H9 (cell line): ENCODE data around the gene HSFX2. TPM values are rescaled to one million over a fixed set of nuclear protein-coding genes. Genes with fewer than 3 reads are reported as not detected.

Source experiments
- DNase-seq: peaks from one replicate; pipeline ENCODE4 v3.0.0-alpha.2; 2017
- H2AFZ ChIP-seq: one replicate; pipeline ENCODE4 v1.6.1; 2013; ENCODE audit warnings: mild to moderate bottlenecking, low read length, control low read depth, moderate library complexity
- H2AK5ac ChIP-seq: 2 replicates; pipeline ENCODE4 v1.6.1; 2013; ENCODE audit warnings: low read length, control low read depth, mixed read lengths; ENCODE audit not compliant: insufficient read length
- H2BK120ac ChIP-seq: one replicate; pipeline ENCODE4 v1.6.1; 2013; ENCODE audit warnings: low read depth, mild to moderate bottlenecking, low read length, control low read depth, inconsistent platforms; ENCODE audit not compliant: poor library complexity, severe bottlenecking
- H2BK12ac ChIP-seq: 2 replicates; pipeline ENCODE4 v1.6.1; 2013; ENCODE audit warnings: low read length, control low read depth, mixed read lengths, low read depth; ENCODE audit not compliant: insufficient read length
- H2BK15ac ChIP-seq: 2 replicates; pipeline ENCODE4 v1.6.1; 2013; ENCODE audit warnings: low read depth, low read length, control low read depth
- H2BK20ac ChIP-seq: one replicate; pipeline ENCODE4 v1.6.1; 2013; ENCODE audit warnings: low read depth, mild to moderate bottlenecking, low read length, control low read depth, inconsistent platforms; ENCODE audit not compliant: poor library complexity, severe bottlenecking
- H2BK5ac ChIP-seq: 2 replicates; pipeline ENCODE4 v1.6.1; 2013; ENCODE audit warnings: low read length, control low read depth, mixed read lengths; ENCODE audit not compliant: insufficient read length
- H3K14ac ChIP-seq: 2 replicates; pipeline ENCODE4 v1.6.1; 2013; ENCODE audit warnings: low read length, control low read depth; ENCODE audit not compliant: insufficient read depth
- H3K18ac ChIP-seq: 2 replicates; pipeline ENCODE4 v1.6.1; 2013; ENCODE audit warnings: low read depth, mild to moderate bottlenecking, mixed read lengths, low read length, control low read depth; ENCODE audit not compliant: insufficient read length
- H3K23ac ChIP-seq: 2 replicates; pipeline ENCODE4 v1.6.1; 2013; ENCODE audit warnings: low read length, control low read depth, mixed read lengths, low read depth; ENCODE audit not compliant: insufficient read length
- H3K23me2 ChIP-seq: 2 replicates; pipeline ENCODE4 v1.6.1; 2013; ENCODE audit warnings: low read depth, mild to moderate bottlenecking, mixed read lengths, low read length, control low read depth; ENCODE audit not compliant: insufficient read length, poor library complexity, severe bottlenecking
- H3K27ac ChIP-seq: 2 replicates; pipeline ENCODE4 v1.5.1; 2013; ENCODE audit warnings: low read length, control low read depth, mixed read lengths, low read depth; ENCODE audit not compliant: insufficient read length
- H3K27me3 ChIP-seq: 2 replicates; pipeline ENCODE4 v1.6.1; 2013; ENCODE audit warnings: low read length, control low read depth, inconsistent platforms; ENCODE audit not compliant: insufficient read depth
- H3K4ac ChIP-seq: 2 replicates; pipeline ENCODE4 v1.6.1; 2013; ENCODE audit warnings: low read depth, mild to moderate bottlenecking, control low read depth, inconsistent platforms, low read length, moderate library complexity
- H3K4me1 ChIP-seq: 2 replicates; pipeline ENCODE4 v1.6.1; 2013; ENCODE audit warnings: low read length, control low read depth, inconsistent platforms; ENCODE audit not compliant: insufficient read depth
- H3K4me2 ChIP-seq: 2 replicates; pipeline ENCODE4 v1.6.1; 2013; ENCODE audit warnings: low read length, control low read depth, mixed read lengths; ENCODE audit not compliant: insufficient read length, insufficient read depth
- H3K56ac ChIP-seq: 2 replicates; pipeline ENCODE4 v1.6.1; 2013; ENCODE audit warnings: low read depth, mild to moderate bottlenecking, mixed read lengths, low read length, control low read depth; ENCODE audit not compliant: insufficient read length
- H3K79me1 ChIP-seq: 2 replicates; pipeline ENCODE4 v1.6.1; 2013; ENCODE audit warnings: low read depth, mild to moderate bottlenecking, moderate library complexity, low read length, control low read depth, inconsistent platforms; ENCODE audit not compliant: insufficient read depth, poor library complexity, severe bottlenecking
- H3K79me2 ChIP-seq: 2 replicates; pipeline ENCODE4 v1.6.1; 2013; ENCODE audit warnings: low read length, control low read depth, inconsistent platforms; ENCODE audit not compliant: insufficient read depth
- H3K9ac ChIP-seq: 2 replicates; pipeline ENCODE4 v1.6.1; 2013; ENCODE audit warnings: low read length, control low read depth, mixed read lengths; ENCODE audit not compliant: insufficient read length; ENCODE audit errors: extremely low read depth
- H3K9me3 ChIP-seq: one replicate; pipeline ENCODE4 v1.6.1; 2013; ENCODE audit warnings: low read depth, low read length, inconsistent platforms; ENCODE audit not compliant: control insufficient read depth
- H3T11ph ChIP-seq: one replicate; pipeline ENCODE4 v1.6.1; 2013; ENCODE audit warnings: mild to moderate bottlenecking, low read length, control low read depth, inconsistent platforms
- H4K20me1 ChIP-seq: one replicate; pipeline ENCODE4 v1.6.1; 2013; ENCODE audit not compliant: control insufficient read depth, insufficient read length, insufficient read depth
- H4K5ac ChIP-seq: 2 replicates; pipeline ENCODE4 v1.6.1; 2013; ENCODE audit warnings: low read depth, mild to moderate bottlenecking, mixed read lengths, low read length, control low read depth; ENCODE audit not compliant: insufficient read length
- H4K8ac ChIP-seq: replicated peaks from 2 replicates; pipeline ENCODE4 v1.6.1; 2013; ENCODE audit warnings: low read length, control low read depth, mixed read lengths, low read depth; ENCODE audit not compliant: insufficient read length
- H4K91ac ChIP-seq: 2 replicates; pipeline ENCODE4 v1.6.1; 2013; ENCODE audit warnings: low read depth, mild to moderate bottlenecking, moderate library complexity, mixed read lengths, low read length, control low read depth; ENCODE audit not compliant: insufficient read length
- H3K27ac Mint-ChIP-seq, 3 experiments: 2 replicates in 2 of 3; 3 replicates in 1 of 3; pipeline ENCODE4 v1.8.0; 2020 to 2021; ENCODE audit warnings: mixed read lengths in 3 of 3, mild to moderate bottlenecking in 1 of 3, moderate library complexity in 1 of 3
- H3K27me3 Mint-ChIP-seq: 2 replicates; pipeline ENCODE4 v1.8.0; 2021; ENCODE audit warnings: low read depth, mild to moderate bottlenecking, moderate library complexity, mixed read lengths
- H3K36me3 Mint-ChIP-seq, 3 experiments: 2 replicates in 2 of 3; 3 replicates in 1 of 3; pipeline ENCODE4 v1.8.0; 2020 to 2021; ENCODE audit warnings: low read depth in 3 of 3, mixed read lengths in 3 of 3; ENCODE audit not compliant: insufficient read depth in 1 of 3
- H3K4me1 Mint-ChIP-seq, 2 experiments: 2 replicates each; pipeline ENCODE4 v1.8.0; 2020; ENCODE audit warnings: mixed read lengths in 2 of 2
- H3K4me3 Mint-ChIP-seq, 2 experiments: 2 replicates in 1 of 2; 3 replicates in 1 of 2; pipeline ENCODE4 v1.8.0; 2020 to 2021; ENCODE audit warnings: mild to moderate bottlenecking in 2 of 2, mixed read lengths in 2 of 2, moderate library complexity in 1 of 2
- H3K9me3 Mint-ChIP-seq, 2 experiments: 2 replicates in 1 of 2; 3 replicates in 1 of 2; pipeline ENCODE4 v1.8.0; 2020; ENCODE audit warnings: mild to moderate bottlenecking in 2 of 2, mixed read lengths in 2 of 2, moderate library complexity in 1 of 2
- CTCF ChIP-seq: fragments of 200-600 bp; sonication (generic); conservative IDR thresholded peaks from 3 replicates; pipeline ENCODE4 v1.8.0; 2021; ENCODE audit warnings: antibody characterized with exemption, mild to moderate bottlenecking
- WGBS: extraction: QIAGEN DNeasy Blood & Tissue Kit; methylation state at CpG from one replicate; pipeline ENCODE4 v1.1.7; 2013; ENCODE audit warnings: missing lambda C conversion rate, low lambda C conversion rate, mixed read lengths; ENCODE audit not compliant: insufficient read length; ENCODE audit errors: extremely low coverage; 5-methylcytosine and 5-hydroxymethylcytosine counted together
- total RNA-seq: library from RNA; stranded (reverse); gene quantifications from 2 replicates; pipeline ENCODE4 v1.2.1, GENCODE V29; 2021

HSFX2 gene
- total RNA-seq, 1 experiment from 2014 or later: not detected

- no CpG with 5 or more reads among the region's 2 CpGs for WGBS
- Histone ChIP-seq H3K4ac (no peak overlapping the region), H3K56ac (no peak overlapping the region), H4K8ac (no peak overlapping the region), H3K79me2 (peaks cover 4% of the 10 kb centered on the region; the same call in 1 of the 2 replicates), H2AFZ (no peak overlapping the region), H3T11ph (no peak overlapping the region), H3K4me1 (no peaks in the 10 kb centered on the region), H3K23me2 (peaks cover 8% of the 10 kb centered on the region), H4K20me1 (no peaks in the 10 kb centered on the region), H4K91ac (no peak overlapping the region), H3K23ac (no peak overlapping the region), H3K27me3 (no peaks in the 10 kb centered on the region; the same call in 1 of the 2 replicates), H2BK12ac (no peak overlapping the region), H3K9ac (no peak overlapping the region), H4K5ac (no peak overlapping the region), H2BK15ac (no peak overlapping the region), H2AK5ac (no peak overlapping the region), H3K14ac (no peak overlapping the region), H3K9me3 (peaks cover 28% of the 10 kb centered on the region), H3K4me2 (no peak overlapping the region), H3K79me1 (no peaks in the 10 kb centered on the region), H2BK5ac (no peak overlapping the region), H3K27ac (no peak overlapping the region), H2BK20ac (no peak overlapping the region), H2BK120ac (no peak overlapping the region), H3K18ac (no peak overlapping the region)
- H3K4me1 Mint-ChIP-seq: peaks cover 29 to 36% of the 10 kb centered on the region in 2 experiments
- peaks cover 0 to 9% (median 5%) of the 10 kb centered on the region in 3 experiments; a peak in 3 of 7 replicates for H3K36me3 Mint-ChIP-seq
- H3K4me3 Mint-ChIP-seq: no peak overlapping the region; a peak in 1 of 5 replicates
- H3K27ac Mint-ChIP-seq: no peak overlapping the region
- H3K9me3 Mint-ChIP-seq: peaks cover 65 to 70% of the 10 kb centered on the region in 2 experiments
- DNase-seq: no peak
- H3K27me3 Mint-ChIP-seq: peaks cover 20% of the 10 kb centered on the region
- no peak for TF ChIP-seq CTCF
Observed at GRCh38 chrX:149628768-149629167, 33.7 kb upstream of the HSFX2 start.
